Fibroblast of skin of left quadriceps (primary cell): ENCODE data around the gene DDAH2.

Experiments
- DNase-seq, 2 experiments: peaks; one replicate each; pipeline ENCODE4 v3.0.0-alpha.2; 2013; ENCODE audit warnings: low read depth in 2 of 2

DDAH2 gene

DNA sequence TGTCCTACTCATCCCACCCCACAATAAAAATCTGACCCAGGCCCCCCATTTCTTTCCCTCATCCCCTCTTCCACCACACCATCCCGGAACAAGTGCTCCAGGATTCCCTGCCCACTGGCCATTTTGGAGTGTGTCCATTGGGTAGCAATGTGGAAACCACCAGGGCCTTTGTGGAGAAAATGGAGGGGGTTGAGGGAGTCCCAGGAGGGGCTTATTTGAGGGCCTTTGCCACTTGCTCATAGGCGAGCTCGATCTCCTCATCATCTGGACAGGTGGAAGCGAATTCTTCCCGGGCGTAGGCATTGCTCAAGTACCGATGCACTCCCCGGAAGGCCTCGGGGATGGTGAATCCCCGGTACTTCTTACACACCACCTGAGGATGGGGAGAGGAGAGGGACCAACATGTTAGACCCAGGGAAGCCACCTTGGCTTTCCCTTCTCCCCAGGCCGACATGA lies 1.6 kb upstream of the DDAH2 start:
- DNase-seq, result no peak

DNA sequence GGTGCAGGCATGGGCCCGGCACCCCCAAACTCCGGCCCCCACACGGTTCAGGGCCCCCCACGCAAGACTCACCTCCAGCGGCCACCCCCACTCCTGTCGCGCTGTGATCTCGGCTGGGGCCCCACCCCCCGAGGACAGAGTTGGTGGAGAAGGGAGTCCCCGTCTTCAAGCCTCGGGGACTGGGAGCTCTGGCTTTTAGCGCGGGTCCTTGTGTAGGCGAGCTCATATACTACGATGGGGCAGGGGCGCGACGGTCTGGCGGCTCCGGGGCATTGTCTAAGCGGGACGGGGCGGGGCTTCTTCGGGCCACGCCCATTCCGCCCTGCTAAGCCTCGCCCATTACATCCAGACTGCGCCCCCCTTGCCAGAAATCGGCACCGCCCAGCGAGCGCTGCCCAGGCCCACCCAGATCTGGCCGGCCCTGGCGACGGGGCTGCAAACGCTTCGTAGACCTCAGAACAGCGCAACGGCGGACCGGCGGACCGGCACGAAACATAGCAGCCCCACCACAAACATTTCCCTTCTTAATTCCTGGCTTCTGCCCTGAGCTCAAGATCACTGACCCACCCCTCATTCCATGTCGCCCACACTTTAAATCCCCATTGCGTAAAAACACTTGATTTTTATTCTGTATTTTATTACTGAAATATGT lies 1.0 kb upstream of the DDAH2 start:
- peak; percentile 77 to 83 for DNase-seq

DNA sequence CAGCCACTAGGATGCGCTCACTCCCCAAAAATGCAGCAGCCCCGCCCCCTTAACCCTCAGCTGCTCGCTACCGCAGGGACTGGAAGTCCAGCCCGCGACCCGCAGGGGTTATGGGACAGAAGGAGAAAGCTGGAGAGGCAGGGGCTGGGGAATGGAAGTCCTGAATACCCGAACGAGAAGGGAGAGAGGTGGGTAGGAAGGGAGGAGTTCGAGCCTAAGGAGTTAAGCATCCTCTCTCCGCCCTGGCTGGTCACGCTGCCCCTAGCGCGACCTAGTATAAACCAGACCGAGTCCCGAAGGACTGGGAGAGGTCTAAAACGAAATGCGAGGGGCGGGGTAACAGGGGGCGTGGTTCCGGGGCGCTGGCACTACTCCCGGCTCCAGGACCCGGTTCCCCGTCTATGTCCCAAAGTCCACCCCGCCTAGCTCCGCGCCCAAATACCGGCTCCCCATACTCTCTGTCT lies 448 bp upstream of the DDAH2 start:
- DNase-seq, result peak in 1 of 2 experiments; percentile 53

DNA sequence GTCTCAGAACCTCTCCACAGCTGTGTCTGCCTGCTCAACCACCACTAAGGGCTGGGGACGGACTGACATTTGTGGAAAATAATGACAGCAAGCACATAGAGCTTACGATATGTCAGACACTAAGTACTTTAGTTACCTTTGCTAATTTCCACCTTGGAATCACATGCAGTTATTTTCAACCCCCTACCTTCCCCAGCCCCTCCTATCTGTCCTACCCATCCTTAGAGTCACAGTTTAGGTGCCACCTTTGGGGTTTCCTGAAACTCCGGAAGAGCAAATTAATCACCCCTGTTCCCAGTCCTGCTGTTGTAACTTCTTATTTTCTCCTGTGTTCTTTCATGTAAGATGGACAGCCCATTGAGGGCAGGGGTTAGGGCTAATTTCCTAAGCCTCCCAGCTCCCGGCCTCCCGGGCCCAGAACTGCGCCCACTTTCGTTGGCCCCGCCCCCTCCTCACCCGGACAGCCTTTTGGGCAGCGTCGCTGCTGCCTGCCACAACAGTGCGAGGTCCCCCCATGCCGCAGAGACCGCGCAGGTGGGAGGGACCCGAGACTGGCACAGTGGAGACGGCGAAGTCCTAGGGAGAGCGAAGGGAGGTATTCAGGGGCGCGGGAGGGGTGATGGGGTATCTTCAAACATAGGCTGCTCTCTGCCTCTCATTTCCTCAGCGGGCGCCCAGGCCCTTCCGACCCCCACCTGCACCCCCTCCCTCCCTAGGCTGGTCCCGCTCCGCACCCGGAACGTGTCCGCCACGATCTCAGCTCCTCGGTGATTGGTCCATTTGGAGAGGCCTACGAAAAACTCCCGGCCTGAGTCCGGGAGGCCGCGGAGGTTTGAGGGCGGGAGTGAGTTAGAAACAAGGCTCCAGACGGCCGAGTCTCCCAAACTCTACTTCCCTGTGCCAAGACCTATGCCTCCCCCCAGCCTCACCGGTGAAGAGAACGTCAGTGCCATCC lies 1.1 kb downstream of the DDAH2 start:
- DNase-seq, result no peak

DNA sequence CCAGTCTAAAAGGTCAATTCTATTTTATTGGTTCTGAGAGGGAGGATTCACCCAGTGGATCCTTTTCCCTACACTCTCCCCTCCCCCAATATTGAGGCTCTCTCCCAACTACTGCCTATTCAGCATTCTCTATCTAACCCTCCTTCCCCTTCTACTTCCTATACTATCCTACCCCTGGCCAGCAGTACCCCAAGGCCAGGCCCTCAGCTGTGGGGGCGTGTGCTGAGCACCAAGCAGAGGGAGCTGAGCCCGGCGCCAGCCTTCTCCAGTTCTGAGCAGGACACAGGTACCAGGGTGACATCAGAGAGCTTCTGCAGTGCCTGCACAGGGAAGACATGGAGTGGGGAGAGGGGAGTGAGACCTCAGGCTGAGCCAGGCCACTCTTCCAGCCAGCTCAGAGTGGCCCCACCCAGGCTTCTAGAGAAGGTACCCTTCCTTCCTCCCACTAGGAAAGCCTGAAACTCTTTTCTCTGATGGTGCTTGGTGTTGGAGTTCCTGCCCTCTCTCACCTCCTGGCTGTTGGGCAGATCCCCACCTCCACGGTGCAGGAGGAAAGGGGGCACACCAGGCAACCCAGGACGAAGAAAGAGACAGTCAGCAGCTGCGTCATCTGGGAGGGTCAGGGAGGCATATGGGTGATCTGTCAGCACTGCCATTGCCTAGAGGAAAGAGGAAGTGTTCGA lies 1.9 kb downstream of the DDAH2 start:
- DNase-seq, result no peak

DNA sequence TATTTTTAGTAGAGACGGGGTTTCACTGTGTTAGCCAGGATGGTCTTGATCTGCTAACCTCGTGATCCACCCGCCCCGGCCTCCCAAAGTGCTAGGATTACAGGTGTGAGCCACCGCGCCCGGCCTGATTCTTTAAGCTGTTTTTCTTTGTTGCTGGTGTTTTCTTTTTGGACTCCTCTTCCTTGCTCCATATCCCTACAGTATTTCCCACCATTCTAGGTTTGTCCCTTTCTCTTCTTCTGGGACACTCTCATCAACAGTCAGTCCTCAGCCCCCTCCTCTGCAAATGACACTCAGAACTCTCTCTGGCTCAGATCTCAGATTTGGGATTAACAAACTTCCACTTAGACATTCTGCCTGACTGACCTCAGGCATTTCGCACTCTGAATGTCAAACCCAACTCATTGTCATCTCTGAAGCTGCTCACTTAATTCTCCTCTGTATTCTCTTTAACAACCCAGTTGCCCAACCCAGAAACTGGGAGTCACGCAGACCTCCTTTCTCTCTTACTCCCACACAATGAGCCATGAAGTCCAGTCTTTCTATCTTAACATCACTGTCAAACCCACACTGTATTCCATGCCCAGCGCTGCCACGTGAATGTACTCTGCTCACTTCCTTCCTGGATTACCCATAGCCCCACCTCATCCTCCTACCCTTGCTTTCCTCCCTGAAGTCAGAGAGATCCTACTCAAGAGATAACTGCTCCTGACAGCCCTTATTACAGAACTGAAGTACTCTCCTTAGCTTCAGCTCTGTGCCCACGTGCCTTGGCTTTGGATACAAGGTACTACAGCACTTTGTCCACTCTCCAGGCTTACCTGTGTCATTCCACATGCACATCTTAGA lies 3.4 kb downstream of the DDAH2 start:
- no peak for DNase-seq

DNA sequence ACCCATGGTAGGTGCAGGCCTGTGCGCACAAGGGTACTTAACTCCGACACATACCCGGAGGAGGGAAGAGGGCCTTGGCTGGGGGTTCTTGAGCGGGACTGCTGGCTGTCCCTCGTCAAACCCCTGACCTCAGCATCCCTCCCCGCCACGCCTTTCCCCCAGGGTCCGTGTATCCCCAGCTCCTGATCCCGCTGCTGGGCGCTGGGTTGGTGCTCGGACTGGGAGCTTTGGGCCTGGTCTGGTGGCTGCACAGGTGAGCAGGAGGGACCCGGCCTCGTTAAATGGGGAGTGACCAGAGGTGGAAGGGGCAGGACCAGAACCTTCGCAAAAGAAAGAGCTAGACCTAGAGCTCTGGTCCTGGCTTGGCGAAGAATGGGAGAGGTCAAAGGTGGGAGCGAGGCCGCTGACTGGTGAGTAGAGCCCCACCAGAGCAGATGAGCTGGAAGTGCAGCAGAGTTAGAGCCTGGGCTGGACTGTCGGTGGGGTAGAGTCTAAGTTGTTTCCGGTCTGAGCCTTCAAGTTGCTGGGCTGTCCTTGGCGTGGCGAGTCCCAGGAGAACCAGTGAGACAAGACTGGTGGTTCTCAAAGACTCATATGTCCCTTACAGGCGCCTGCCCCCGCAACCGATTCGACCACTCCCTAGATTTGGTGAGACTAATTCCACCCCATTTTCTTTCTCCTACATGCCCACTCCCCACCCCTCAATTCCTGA lies 5.0 kb downstream of the DDAH2 start:
- no peak for DNase-seq

DNA sequence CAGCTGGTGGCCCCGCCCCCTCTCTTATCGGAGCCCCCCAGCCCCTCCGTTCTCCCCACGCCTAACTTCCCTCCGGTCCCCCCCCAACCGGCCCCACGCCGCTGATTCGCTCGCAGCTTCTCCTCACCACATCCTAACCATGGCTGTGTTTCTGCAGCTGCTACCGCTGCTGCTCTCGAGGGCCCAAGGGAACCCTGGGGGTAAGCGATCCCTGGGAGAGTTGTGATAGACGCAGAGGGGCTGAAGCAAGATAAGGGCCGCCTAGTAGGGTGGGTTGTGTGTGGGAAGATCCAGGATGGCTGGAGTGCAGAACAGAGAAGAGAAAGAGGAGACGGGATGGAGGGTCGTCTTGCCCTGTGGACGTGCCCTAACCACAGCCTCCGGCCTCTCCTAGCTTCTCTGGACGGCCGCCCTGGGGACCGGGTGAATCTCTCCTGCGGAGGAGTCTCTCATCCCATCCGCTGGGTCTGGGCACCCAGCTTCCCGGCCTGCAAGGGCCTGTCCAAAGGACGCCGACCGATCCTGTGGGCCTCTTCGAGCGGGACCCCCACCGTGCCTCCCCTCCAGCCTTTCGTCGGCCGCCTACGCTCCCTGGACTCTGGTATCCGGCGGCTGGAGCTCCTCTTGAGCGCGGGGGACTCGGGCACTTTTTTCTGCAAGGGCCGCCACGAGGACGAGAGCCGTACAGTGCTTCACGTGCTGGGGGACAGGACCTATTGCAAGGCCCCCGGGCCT lies 5.7 kb downstream of the DDAH2 start, which contains the start of gene MPIG6B:
Gene MPIG6B (plus strand): TSS at position 129 of the 735 bp plus-strand sequence. CDS start 11 bp downstream, at position 140.
- no peak for DNase-seq

DNA sequence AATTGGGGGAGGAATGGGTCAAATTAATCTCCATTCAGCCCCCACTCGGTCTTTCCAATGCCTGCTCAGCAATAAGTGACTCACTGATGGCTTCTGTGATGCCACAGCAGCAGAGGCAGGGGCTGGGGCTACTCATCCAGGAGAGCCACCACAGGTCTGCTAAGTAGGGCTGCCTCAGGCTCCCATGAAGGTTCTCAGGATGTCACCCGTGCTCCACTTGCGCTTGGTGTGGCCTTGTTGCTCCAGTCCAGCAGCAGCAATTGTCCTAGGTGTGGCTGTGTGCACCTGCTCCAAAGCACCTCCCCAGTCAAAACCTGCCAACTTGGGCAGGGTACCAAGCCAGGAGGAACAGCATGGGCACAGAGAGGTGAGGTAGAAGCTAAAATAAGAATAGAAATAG lies 6.9 kb downstream of the DDAH2 start:
- no peak for DNase-seq

DNA sequence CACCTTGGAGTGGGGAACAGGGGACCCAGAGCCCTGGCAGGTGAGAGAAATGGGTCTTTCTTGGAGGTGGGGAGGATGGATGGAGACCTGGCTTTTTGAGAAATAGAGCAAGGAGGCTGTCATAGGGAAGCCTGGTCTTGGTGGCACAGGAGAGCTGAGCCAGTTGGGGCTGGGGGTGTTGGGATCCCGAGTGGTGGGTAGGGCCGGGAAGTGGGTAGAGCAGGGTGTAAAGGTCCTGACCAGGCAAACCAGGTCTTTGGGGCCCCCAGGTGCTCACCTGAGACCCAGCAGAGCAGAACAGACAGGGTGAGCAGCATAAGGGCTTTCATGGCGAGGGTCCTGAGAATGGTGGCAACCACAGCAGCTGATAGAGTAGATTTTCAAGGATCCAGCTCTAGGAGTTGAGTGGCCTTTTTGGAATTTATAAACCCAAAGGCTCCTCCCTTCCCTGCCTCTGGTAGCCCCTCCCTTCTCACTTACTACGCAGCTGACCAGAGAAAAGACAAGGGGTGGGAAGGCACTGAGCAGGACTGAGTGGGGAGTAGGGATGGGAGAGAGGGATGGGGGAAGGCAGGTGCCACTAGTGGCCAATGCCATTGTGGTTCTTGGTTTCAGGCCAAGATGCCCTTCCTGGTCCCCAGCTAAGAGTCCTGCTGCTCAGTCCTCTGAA lies 7.6 kb downstream of the DDAH2 start, which contains the start of gene LY6G6C:
Gene LY6G6C (minus strand): TSS at position 396 of the 670 bp plus-strand sequence. CDS start 67 bp downstream, at position 329.
- no peak for DNase-seq

DNA sequence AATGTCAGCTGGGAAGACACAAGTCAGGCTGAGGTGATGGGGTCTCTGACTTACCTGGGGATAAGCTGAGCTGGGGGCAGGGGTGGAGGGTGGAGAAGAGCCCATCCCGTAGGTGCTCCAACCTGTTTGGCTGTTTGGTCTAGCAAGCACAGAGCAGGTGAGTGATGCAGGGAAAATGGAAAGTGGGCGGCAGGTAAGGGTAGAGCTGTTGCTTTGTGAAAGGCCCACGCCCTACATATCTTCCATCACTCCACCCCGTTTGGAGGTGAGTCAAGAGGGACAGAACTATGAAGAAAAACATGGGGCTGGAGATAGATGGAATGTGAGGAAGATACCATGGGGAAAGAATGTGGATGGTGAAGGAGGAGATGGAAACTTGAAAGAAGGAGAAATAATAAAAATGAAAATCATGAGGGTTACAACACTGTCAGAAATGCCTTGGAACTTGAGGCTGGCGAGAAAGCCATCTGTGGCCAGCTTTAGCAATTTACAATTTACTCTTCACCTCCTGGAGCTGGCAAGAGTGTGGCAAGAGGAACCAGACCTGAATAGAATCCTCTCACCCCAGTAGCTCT lies 8.8 kb downstream of the DDAH2 start:
- no peak for DNase-seq

DNA sequence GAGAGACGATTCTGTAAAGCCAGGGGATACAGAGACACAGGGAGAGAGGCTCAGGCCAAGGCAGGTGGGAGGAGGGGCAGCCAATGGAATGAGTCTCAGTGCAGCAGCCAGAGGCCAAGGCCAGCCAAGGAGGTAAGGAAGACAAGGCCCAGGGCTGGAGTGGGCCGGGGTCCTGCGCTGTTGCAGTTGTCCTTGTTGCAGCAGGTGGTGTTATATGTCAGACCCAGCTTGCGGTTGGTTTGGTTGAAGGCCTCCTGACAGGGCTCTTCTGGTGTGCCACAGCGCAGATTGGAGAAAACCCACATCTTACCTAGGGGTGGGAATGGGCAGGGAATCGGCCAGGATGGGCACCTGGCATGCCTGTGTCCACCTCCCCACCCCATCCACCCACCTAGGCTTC lies 10.1 kb downstream of the DDAH2 start:
- DNase-seq, result no peak

DNA sequence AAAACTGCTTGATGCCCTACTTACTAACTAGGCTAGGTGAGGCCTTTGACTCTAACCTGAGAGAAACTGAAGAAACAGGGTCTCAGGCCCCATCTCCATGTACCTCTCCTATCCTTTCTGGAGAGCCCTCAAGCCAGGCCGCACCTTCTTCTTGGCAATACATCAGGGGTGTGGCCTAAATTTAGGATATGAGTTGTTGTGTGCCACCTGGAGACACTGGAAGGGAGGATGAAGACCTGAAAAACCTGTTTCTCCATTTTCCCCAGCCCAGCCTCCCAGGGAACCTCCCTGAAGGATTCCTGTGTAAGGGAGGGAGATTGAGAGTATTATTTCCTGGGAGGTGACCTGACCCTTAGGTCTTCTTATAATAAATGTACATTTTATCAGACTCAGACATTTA lies 10.8 kb downstream of the DDAH2 start:
- no peak for DNase-seq

DNA sequence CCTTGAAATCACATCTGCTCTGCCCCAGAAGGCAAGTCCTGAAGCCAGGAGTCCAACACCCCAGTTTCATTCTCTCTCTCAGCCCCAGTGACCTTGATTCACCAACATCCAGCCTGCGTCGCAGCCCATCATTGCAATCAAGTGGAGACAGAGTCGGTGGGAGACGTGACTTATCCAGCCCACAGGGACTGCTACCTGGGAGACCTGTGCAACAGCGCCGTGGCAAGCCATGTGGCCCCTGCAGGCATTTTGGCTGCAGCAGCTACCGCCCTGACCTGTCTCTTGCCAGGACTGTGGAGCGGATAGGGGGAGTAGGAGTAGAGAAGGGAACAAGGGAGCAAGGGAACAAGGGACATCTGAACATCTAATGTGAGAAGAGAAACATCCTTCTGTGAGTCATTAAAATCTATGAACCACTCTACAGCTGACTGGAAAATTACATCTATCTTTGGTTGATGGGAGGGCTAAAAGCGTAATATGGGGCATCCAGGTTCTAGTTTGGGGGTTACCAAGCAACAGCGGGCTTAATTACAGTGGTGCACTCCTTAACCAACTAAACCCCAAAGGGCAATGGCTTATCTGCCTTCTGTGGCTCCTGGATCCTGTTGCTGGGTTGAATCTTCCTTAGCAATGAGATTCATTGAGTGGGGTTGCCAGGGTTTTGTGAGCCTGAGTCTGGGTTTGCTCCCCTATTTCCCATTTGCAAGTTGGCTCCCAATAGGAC lies 11.4 kb downstream of the DDAH2 start:
- DNase-seq, result no peak

DNA sequence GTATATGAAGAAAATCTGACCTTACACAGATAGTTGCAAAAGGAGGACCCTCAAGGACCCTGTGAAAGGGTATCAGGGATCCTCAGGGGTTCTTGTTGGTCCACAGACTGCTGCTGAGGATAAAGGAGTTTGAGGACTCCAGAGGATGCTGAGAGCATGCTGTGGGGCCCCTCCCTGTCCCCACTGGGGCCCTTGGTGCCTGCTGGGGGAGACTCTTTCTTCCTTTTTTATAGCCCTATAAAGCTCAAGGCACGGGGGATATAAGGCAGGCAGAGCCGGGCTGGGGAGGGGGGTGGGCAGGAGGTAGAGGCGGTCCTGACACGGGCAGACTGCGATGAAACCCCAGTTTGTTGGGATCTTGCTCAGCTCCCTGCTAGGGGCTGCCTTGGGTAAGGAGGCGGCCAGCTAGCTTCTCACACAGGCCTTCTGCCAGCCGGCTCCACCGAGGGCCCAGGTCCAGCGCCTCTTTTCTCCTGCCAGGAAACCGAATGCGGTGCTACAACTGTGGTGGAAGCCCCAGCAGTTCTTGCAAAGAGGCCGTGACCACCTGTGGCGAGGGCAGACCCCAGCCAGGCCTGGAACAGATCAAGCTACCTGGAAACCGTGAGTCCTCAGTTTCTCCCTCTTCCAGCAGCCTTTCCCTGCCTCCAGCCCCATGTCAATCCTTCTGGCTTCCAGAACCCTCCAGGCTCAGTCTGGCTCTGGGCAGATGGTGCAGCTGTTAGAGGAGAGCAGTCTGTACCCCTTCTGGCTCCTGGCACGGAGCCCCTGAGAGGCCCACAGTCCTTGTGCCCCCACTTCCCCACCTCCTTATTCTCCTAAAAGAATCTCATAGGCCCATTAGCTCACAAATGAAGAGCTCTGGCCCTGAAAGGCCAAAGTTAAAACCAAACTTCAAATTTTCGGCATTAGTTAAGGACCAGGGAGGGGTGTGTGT lies 13.8 kb downstream of the DDAH2 start, which contains the start of gene LY6G6D:
Gene LY6G6D (plus strand): TSS at position 327 of the 937 bp plus-strand sequence. CDS start 8 bp downstream, at position 335.
- no peak for DNase-seq

DNA sequence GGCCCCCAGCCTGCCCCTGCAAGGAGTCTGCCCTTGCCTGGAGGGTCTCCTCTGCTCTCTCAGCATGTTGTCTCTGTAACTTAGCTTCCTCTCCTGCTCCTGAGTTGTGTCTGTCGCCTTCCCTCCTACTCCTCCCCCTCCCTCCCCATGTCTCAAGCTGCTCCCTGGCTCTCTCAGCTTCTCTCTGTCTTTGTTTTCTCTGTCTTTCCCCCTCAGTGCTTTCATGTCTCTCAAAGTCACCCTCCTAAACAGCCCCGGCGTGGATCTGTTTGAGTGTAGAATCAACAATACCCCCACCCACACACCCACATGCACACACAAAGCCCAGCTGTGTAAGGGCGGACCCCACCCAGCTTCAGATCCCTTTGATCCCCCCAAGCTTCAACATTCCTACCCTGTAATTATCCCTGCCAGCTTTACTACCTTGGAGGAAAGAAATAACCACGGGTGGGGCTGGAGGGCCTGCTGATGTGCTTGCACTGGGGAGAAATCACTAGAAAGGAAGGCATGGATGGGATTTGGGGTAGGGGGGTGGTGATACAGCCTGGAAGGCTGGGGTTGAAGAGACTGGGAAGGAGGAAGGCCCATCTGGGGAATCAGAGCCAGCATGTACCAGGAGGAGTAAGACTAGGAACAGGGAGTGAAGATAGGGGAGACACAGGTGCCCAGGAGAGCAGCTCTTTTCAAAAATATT lies 15.0 kb downstream of the DDAH2 start:
- DNase-seq, result no peak
